Thyroid gland (tissue), 4 donors: Measurements from ENCODE around the gene CACNA1G.

ENCODE experiments used
- POLR2A ChIP-seq, 2 donors: fragments of 450-650 bp; IDR thresholded peaks; one replicate each; pipeline ENCODE4 v1.6.1; 2017; ENCODE audit warnings: antibody characterized with exemption in 2 of 2, mild to moderate bottlenecking in 2 of 2, moderate library complexity in 1 of 2
- TF ChIP-seq, protein P1 (sequence below), 6 experiments: fragments of 200-600 bp in 3 of 6; fragments of 450-650 bp in 3 of 6; sonication (generic) in 3 of 6; IDR thresholded peaks; one replicate each; pipeline ENCODE4 v1.5.1; 2016 to 2019; ENCODE audit warnings: antibody characterized with exemption in 6 of 6, mild to moderate bottlenecking in 2 of 6, inconsistent platforms in 1 of 6, moderate library complexity in 1 of 6

DNA sequence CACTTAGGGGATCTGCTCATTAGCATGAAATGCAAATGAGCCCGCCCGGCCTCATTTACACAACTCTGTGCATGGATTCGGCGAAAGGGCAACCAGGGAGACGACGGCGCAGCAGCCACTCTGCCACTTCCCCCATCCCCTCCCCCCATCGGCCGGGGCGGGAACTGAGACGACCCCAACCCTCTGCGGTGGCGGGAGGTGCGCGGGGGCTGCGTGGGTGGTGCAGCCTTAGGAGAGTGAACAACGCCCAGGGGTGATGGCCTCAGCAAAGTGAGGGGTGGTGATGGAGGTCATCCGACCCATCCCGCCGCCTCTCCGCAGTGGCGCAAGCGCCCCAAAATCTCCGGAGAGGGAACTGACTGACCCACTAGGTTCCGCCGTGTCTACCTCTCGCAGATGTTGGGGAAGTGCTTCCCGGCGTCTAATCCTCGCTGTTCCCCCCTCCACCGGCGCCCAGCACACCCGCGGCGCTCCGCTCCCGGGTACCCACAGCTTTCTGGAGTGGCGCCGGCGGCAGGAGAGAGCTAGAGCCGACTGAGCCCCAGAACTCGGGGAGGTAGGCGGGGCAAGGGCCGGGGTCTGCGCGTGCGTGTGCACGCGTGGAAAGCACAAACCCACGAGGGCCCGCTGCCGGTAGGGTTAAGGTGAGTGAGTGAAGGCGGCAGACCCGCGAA is 1.4 kb upstream of the CACNA1G start:
- no peak for TF ChIP-seq POLR2A (IDR thresholded peaks at IDR 0.05)
- TF ChIP-seq, protein P1, sequence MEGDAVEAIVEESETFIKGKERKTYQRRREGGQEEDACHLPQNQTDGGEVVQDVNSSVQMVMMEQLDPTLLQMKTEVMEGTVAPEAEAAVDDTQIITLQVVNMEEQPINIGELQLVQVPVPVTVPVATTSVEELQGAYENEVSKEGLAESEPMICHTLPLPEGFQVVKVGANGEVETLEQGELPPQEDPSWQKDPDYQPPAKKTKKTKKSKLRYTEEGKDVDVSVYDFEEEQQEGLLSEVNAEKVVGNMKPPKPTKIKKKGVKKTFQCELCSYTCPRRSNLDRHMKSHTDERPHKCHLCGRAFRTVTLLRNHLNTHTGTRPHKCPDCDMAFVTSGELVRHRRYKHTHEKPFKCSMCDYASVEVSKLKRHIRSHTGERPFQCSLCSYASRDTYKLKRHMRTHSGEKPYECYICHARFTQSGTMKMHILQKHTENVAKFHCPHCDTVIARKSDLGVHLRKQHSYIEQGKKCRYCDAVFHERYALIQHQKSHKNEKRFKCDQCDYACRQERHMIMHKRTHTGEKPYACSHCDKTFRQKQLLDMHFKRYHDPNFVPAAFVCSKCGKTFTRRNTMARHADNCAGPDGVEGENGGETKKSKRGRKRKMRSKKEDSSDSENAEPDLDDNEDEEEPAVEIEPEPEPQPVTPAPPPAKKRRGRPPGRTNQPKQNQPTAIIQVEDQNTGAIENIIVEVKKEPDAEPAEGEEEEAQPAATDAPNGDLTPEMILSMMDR (IDR thresholded peaks at IDR 0.05) = no peak
